ENCODE results near the gene SETBP1.

The SETBP1 gene

DNA sequence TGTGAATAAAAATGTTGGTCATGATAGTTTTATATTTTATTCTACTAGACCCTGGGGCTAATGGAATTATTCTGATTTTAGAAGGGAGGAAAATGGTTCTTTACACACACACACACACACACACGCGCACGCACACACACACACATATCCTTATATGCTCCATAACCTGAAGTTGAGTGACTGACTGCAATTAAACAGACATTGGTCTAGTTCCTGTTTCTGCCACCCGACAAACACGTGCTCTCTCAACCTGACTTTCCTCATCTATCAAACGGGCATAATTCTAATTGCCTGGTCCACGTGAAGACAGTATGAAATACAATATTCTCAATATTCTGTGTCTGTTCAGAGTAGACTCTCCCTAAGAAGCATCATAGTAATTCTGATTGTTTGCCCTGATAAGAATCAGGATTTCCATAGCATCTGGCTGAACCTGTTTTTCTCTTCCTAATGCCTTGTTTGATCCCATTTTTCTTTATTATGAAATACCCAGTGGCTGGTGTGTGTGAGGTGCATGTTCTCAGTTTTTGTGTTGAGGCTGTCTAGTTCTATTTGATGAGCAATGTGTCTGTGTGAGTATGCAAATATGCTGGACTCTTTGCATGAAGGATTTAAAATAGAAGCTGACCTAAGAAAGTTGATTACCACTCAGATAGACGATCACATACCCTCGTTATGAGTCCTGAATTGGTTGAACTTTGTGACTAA lies 51.0 kb downstream of the SETBP1 start:
- no peak for DNase-seq

GRCh38 chr18:44732238-44732563 lies 51.5 kb downstream of the SETBP1 start:
- no peak for DNase-seq

DNA sequence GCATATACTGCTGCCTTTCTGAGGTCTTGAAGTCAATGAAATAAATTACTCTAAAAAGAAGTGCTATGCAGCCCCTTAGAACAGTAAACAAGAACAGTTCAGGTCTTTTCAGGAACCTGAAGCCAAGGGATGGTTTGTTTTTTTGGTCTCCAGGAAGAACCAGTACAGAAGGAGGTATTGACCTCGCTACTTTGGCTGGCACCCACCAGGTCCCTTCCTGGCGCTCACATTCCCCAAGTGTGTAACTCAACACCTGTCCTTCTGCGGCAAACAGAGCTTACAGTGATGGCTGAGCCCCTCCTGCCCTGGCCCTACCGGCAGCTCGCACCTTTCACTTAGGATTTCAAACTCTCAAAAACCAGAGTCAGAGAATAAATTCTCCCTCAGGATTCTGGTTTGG lies 51.9 kb downstream of the SETBP1 start:
- DNase-seq: peak in 1 of 14 donors; percentile 40

DNA sequence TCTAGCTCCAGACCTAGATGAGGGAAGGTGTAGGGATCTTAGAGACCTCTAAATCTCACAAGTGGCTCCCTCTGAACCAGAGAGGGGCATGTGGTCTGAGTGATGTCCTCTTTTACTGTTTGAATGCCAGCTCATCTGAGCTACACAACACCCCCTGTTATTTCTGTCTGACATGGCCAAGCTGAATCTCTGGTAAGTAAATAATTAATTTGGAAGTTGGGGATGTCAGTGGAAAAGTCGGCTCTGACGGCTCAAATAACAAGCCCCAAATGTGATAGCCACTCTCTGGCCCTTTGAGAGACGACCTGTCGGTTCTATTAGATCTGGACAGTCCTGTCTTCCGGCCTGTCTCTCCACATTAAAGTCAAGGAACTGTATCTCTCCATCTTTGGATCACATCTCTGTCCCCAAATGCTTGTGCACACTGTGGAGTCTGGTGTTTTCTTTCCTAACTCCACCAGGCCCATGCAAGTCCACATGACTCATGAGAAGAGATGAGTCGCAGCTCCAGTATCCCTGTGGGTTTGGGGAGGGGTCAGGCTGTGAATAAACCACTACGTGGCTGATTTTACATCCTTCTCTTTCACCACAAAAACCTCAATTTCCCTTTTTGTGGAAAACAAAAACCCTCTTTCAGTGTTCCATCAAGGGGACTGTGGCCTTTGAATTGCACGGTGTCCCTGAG lies 52.5 kb downstream of the SETBP1 start:
- peak in 2 of 14 donors; percentile 32 to 71 for DNase-seq

DNA sequence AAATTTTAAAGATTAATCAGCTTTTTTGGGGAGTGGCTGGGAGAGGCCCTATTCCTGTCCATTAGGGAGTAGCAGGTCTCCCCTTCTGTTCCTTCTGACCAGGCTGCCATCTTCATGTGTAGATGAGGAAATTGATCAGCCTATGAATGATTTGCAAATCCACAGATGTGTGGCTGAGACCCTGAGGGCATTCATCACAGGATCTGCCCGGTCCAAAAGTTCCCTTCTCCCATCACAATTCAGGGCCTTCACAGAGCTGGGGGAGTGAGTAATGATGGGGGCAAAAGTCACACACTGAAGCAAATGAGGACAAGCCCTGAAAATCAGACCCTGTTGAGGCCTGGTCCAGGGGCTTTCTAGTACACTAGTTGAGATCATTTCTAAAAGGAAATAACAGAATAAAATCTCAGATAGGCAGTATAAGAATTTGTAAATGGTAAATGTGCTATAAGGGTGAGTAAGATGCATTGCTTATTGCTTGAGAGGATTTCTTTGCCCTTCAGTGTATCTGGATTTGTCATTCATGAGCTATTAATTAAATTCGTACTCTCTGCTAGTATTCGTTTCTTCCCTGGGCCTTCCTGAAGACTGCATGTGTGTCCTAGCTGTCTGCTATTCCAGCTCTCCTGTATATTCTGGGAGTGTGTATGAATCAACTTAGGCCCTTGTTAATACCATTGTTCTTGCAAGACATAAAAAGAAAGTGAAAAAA lies 53.2 kb downstream of the SETBP1 start:
- DNase-seq: no peak

DNA sequence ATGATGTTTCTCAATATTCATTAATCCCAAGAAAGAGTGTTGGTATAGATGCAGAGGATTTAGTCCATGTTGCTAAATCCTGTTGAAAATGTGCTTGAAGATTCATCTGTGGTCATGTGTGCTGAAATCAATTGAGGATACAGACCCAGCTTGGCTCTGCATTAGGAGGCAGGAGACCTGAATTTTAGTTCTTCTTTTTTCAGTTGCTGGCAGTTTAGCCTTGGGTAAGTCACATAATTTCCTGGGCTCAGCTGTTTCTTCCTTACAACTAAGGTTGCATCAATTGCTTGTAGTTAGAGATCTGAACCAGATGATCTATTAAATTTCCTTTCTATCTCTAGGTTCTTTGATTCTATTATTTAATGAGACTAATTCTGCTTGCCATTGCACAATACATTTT lies 54.4 kb downstream of the SETBP1 start:
- no peak for DNase-seq

DNA sequence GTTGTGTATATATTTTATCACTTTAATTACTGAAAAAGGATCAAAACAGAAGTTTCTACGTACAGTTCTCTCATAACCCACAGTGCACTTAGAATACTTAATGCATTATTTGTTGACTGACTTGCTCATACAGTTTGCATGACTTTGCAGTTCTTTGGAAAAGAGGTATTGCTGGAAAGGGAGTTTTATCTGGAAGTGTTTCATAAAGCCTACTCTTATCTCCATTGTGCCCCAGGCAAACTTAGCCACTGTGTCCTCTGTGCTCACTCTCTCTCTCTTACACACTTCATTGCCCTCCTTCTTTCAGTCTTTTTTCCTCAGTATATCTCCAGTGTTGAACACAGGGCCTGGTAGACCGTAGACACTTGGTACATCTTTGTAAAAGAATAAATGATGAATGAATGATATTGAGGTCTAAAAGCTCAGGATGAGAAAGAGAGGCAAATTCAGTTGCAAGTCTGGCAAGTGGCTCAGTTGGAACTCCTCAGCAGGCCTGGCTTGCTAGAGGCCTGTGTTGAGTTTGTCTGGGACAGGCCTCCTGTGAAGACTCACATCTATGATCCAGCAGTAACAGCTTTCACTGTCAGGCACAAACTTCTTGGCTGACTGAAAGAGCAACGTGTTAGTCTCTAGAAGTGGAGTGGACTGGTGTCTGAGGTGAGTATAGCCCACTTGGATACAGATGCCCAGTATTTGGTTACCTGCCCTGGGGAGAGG lies 56.1 kb downstream of the SETBP1 start:
- DNase-seq: no peak

DNA sequence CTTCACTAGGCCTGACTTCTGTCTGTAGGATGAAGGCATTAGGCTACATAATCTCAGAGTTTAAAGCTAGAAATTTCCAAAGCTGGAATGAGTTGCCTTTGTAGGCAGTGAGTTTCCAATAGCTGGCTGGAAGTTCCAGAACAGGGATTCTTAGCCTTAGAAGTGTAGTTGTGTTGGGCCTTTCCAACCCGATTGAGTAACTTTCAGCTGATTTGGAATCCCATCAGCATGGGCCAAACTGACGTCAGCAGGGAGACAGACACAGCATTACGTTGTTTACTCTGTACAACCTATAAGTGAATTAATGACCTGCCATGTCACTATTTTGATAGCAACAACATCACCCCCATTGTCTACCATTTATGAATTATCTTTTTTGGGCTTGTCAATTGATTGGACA lies 56.9 kb downstream of the SETBP1 start:
- no peak for DNase-seq

GRCh38 chr18:44740000-44740399 lies 59.3 kb downstream of the SETBP1 start:
- DNase-seq: no peak

GRCh38 chr18:44741085-44741484 lies 60.4 kb downstream of the SETBP1 start:
- DNase-seq: no peak

DNA sequence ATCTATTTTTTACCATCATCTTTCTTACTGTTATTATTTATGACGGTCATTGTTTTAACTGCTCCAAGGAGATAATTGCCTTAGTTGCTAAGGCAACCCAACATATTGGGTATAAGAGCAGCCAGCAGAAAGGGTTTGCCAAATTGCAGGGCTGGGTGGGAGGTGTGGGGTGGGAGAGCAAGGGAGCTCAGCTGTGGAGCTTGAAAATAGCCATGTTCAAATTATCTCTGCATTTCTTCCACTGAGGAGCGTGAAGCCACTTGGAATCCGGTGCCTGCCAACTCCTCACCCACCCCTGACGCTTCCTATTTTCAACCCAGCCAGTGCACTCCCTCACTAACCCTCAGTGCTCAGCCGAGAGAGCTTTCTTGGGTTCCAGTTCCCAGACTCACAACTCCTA lies 60.8 kb downstream of the SETBP1 start:
- DNase-seq: peak in 1 of 14 donors; percentile 29

GRCh38 chr18:44742126-44742525 lies 61.4 kb downstream of the SETBP1 start:
- DNase-seq: peak in 1 of 14 donors; percentile 75

GRCh38 chr18:44742718-44743311 lies 62.1 kb downstream of the SETBP1 start:
- peak in 11 of 14 donors; percentile 12 to 98 (median 39) for DNase-seq

- DNase-seq: peak in 1 of 14 donors; percentile 73
Measured at GRCh38 chr18:44743631-44744030, 62.9 kb downstream of the SETBP1 start.

DNA sequence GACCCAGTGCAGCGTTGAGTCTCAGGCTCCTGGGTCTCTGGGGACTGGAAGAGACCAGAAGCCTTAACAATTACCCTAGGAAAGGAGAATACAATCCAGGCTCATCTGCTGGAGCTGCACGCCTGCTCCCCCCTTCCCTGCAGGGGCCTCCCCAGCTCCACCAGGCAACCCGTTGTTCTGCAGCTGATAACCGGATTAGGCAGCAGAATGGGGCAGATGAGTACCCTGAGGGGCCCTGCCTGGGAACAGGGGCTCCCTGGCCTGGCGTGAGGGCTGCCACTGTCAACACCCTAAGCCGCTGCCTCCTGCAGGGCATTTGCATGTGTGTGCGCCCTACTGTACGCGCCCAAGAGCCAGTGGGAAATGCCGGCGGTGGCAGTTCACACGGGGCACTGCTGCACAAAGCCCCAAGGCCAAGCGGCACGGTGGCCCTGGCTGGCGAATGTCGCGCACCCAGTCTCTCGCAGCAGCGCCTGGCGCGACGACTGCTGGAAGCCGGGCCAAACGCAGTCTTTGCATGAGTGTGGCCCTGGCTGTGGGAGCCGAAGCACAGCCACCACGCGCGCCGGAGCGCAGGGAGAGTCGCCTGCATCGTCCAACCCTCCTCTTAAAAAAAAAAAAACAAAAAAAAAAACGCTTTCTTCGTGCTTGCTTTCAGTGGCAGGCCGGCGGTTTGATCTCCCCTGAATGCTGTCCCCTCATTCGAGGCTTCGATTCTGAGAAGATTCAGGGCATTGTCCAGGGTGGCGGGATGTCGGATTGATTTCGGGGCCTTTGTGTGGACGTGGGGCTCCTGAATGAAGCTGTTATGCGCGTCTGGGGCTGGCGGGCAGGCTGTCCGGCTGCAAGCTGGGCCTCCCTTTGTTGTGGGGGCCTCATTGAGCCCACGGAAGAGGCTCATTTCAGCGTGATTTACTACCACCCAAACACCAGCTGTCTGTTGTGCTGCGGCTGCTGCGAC lies 63.8 kb downstream of the SETBP1 start:
- DNase-seq: peak in 9 of 14 donors; percentile 8 to 70 (median 31)

GRCh38 chr18:44747157-44747556 lies 66.5 kb downstream of the SETBP1 start:
- no peak for DNase-seq

DNA sequence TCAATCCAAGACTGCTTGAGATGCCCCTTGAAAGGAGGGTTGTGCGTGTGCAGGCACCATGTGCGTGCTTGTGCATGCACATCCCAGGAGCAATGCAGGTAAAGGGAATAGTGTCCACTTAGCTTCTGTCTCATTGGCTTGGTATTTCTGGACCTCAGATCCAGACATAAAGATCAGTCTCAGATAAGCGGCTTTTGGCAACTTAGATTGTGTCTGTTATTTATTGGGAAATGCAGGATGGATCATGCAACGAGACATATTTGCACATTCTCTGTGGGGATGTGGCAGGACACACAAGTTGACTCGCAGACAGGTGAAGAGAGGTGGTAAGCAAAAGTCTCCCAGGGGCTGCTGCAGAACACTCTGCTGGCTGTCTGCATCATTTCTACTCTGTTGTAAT lies 67.9 kb downstream of the SETBP1 start:
- DNase-seq: no peak

- DNase-seq: no peak
Measured at GRCh38 chr18:44750774-44751173, 70.1 kb downstream of the SETBP1 start.

DNA sequence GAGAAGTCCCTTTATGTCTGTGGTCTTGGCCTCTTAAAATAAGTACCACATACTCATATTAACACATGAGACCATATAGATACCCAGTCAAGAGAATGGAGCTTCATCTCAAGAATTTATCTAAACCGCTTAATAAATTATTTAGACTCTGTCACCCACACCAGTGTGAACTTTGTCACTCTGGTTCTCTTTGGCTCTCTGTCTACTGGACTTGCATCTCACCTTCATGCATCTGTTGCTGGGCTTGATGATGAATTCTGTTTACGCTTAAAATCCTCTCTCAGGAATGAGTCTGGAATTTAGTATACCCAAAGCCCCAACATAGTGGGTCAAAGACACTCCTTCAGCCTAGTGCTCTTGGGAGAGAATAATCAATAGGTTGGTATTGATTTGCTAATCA lies 73.9 kb downstream of the SETBP1 start:
- DNase-seq: no peak

DNA sequence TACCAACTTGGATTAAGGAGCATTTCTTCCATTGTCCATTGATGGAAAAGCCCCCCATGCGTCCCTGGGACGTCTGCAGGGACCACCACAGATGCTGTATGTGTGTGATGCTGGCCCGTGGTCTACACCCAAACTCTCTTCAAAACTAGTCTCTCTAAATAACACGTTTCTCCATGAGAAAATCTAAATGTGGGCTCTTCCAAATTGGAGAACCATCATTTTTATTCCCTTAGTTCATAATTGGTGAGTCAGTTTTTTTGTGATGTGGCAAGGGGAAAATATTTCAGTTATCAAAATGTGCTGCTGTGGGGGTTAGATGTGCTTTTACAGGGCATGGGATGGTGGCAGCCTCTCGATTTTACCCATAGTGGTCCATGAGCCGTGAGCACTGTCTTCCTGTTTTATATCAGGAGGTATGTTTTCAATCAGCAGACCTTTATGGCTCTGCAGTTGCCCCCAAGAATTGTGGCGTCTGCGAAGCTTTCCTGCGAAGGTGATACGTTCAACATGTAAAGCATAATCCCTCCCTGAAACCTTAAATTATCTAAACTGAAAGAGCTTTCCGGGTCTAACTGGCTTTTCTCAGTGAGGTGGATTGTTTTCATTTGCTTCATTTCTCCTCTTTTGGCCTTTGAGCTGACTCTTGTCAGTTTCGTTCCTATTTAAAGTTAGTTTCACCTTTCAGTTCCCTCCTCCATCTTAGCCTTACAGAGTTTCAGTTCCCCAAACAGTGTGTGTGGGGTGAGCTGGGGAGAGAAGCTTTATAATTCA lies 78.4 kb downstream of the SETBP1 start:
- DNase-seq: no peak

DNA sequence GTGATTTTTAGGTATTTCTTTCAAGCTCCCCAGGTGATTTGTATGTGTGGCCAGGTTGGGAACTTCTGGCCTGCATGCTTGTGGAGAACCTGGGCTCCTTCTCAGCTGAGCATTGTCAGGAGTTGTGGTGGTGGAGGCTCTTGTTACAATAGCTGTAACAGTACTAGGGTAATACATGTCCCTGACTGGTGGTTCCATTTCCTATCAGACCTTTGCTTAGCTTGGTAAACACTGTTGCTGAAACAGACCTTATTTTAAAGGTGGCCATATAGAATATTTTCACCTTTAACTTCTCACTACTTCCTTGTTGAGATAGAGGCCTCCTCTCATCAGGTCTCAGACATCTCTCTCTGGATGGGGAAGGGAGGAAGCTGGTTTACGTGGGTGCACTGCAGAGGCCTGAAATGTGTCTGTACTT lies 79.2 kb downstream of the SETBP1 start:
- no peak for DNase-seq
